Measurements from ENCODE around the gene MDM2.

GRCh38 chr12:68776976-68777610, 30.9 kb upstream of the MDM2 start:
- TF ChIP-seq CTCF (IDR thresholded peaks at IDR 0.05) (no peak), POLR2A (IDR thresholded peaks at IDR 0.05) (no peak)

Measured in heart left ventricle (tissue), 13 donors.